HEK293T (cell line): Measurements from ENCODE around the gene ITGB8.

Source experiments
- BHLHE40 ChIP-seq: fragments of 450-650 bp; IDR thresholded peaks from 2 replicates; pipeline ENCODE4 v1.6.1; 2016; ENCODE audit warnings: mild to moderate bottlenecking, moderate library complexity, borderline replicate concordance
- ELF4 ChIP-seq: fragments of 450-650 bp; IDR thresholded peaks from 2 replicates; pipeline ENCODE4 v1.6.1; 2017; ENCODE audit warnings: antibody characterized with exemption
- FOXA1 ChIP-seq: fragments of 450-650 bp; IDR thresholded peaks from 2 replicates; pipeline ENCODE4 v1.6.1; 2016; ENCODE audit warnings: mild to moderate bottlenecking
- FOXM1 ChIP-seq: fragments of 450-650 bp; IDR thresholded peaks from 2 replicates; pipeline ENCODE4 v1.6.1; 2017; ENCODE audit warnings: mild to moderate bottlenecking, borderline replicate concordance
- HDGF ChIP-seq: fragments of 450-650 bp; IDR thresholded peaks from 2 replicates; pipeline ENCODE4 v1.6.1; 2017; ENCODE audit warnings: antibody characterized with exemption, borderline replicate concordance
- SP1 ChIP-seq: fragments of 450-650 bp; IDR thresholded peaks from 2 replicates; pipeline ENCODE4 v1.6.1; 2017
- TARDBP ChIP-seq: fragments of 450-650 bp; IDR thresholded peaks from 2 replicates; pipeline ENCODE4 v1.6.1; 2016
- ZNF384 ChIP-seq: fragments of 450-650 bp; IDR thresholded peaks from 2 replicates; pipeline ENCODE4 v1.6.1; 2016
- TF ChIP-seq, protein P1 (sequence below): fragments of 450-650 bp; IDR thresholded peaks from 2 replicates; pipeline ENCODE4 v1.6.1; 2016

DNA sequence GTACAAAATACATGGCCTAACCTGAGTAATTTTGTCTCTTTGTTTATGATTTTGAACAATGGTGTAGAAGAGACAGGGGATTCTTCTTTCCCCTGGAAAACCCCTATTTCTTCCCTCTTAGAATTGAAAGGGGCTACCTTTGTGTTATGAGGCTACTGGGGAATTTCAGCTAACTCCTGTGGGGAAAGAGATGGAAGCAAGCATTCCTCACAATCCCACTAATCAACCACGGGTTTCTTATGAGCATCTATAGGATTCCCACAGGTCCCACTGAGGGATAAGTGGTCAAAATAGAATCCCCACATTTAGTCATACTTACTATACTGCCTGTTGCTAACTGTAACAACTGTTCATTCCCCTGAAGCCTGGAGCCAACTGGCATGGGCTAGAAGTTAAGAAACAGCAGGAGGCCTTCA is 32.2 kb upstream of the ITGB8 start:
- TF ChIP-seq BHLHE40 (no peak), SP1 (no peak), TARDBP (no peak), ZNF384 (no peak), FOXM1 (no peak), FOXA1 (no peak), ELF4 (no peak), HDGF (no peak)
- TF ChIP-seq, protein P1, sequence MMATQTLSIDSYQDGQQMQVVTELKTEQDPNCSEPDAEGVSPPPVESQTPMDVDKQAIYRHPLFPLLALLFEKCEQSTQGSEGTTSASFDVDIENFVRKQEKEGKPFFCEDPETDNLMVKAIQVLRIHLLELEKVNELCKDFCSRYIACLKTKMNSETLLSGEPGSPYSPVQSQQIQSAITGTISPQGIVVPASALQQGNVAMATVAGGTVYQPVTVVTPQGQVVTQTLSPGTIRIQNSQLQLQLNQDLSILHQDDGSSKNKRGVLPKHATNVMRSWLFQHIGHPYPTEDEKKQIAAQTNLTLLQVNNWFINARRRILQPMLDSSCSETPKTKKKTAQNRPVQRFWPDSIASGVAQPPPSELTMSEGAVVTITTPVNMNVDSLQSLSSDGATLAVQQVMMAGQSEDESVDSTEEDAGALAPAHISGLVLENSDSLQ = no peak
